ENCODE results near the gene CST7.
"Not testable (repeated sequence)": the region's sequence is repeated elsewhere in the genome, so short reads cannot be mapped to it uniquely, and the experiment has no call there.

DNA sequence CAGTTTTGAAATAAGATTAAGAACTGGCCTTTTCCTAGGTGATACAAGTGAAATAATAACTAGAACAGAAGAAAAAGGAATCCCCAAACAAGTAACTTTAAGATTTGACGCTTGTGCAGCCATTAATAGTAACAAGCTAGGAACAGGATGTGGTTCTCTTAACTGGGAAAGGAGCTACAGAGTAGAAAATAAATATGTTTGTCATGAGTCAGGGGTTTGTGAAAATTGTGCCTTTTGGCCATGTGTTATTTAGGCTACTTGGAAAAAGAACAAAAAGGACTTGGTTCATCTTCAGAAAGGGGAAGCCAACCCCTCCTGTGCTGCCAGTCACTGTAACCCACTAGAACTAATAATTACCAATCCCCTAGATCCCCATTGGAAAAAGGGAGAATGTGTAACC is 17.2 kb upstream of the CST7 start:
- TF ChIP-seq SUZ12 (IDR thresholded peaks at IDR 0.05; ENCODE audit: extremely low read depth, insufficient read depth, insufficient read length); ZNF274 (IDR thresholded peaks at IDR 0.05; ENCODE audit: low read depth, low read length): not testable (repeated sequence)

All from NT2/D1 (cell line).